Fibroblast of lung (primary cell): ENCODE results near the gene MTSS2.

ENCODE experiments used
- CTCF ChIP-seq, 2 donors: IDR thresholded peaks in 1 of 2; conservative IDR thresholded peaks in 1 of 2; 1 replicate in 1 of 2; 2 replicates in 1 of 2; pipeline ENCODE4 v1.5.1; 2011 to 2012; ENCODE audit warnings: low read length in 2 of 2, control low read depth in 1 of 2, inconsistent platforms in 1 of 2, low read depth in 1 of 2, mild to moderate bottlenecking in 1 of 2
- EZH2 ChIP-seq: IDR thresholded peaks from 2 replicates; pipeline ENCODE4 v1.5.1; 2012; ENCODE audit warnings: low read length, control low read depth, mild to moderate bottlenecking; ENCODE audit errors: missing control alignments

DNA sequence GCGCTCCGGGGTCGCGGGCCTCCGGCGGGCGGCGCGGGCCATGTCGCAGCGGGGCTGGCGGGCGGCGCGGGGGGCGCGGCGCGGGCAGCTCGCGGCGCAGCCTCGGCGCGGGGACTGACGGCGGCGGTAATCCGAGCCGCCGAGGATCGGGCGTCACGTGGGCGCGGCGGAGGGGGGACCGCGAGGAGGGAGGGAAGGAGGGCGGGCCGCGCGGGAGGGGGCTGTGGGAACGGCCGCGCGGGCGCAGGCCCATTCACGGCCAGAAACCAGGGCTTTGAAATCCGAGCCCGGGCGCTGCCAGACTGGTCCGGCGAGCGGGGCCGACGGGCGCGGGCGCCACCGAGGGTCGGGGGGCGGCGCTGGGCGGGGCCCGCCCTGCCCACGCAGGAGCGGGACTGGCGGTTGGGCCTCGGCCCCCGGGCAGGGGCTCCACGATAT lies at the start of gene MTSS2:
- TF ChIP-seq CTCF (conservative IDR thresholded peaks at IDR 0.05 in 1 of 2, IDR thresholded peaks at IDR 0.05 in 1 of 2; ENCODE audit: low read depth in 1 of 2, low read length in 2 of 2), result no peak
- TF ChIP-seq EZH2, result no peak
